GM21576 (cell line): ENCODE data around the gene CALHM6.
A peak's percentile ranks its signal among the peaks of the same experiment; 100 is the strongest.
"Not testable (repeated sequence)": the region's sequence is repeated elsewhere in the genome, so short reads cannot be mapped to it uniquely, and the experiment has no call there.

Experiments used
- ATAC-seq: cut with Tn5 transposase; IDR thresholded peaks from one replicate; pipeline ENCODE4 v1.9.1; 2021; ENCODE audit warnings: mild to moderate bottlenecking, moderate library complexity; ENCODE audit not compliant: unreplicated experiment

Gene CALHM6

DNA sequence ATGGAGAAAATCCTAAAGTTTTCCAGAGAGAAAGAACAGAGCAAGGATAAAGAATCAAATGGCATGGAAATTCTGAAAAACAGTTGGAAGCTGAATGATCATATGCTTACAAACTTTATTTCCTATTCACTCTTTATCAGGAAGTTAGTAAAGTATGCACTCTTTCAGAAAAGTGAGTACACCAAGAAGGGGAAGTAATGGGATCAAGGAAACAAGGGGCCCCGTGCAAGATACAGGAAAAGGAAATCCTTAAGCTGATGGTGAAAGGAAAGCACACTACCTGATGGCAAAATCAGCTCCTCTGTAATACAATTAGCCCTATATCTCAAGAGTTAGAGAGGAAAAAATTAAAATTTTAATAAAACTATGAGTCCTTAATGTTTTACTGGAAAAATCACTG is 14.0 kb downstream of the CALHM6 start:
- no peak for ATAC-seq

DNA sequence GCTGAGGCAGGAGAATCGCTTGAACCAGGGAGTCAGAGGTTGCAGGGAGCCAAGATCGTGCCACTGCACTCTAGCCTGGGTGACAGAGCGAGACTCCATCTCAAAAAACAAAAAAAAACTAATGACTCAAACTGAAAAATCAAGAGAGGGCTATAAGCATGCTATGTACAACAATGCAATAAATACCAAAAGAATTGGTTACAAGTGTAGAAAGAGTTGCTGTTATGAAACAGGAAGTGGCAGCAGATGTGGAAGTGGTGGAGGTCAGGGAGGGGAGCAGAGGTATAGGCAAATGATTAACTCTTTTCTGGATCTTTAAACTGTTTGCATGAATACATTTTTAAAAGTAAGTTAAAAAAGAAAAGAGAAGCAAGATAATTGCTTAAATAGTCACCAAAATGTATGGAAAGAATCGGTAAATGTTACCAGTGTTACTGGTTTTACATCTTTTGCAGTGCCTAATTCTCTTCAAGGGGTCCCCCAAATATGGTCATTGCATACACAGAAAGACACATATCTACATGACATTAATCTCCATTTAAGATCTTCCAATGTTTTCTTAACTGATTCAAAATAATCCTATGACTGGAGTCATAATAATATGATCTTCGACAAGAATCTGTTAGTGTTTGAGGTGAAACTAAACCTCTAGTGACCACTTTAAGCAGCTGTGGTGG is 15.0 kb downstream of the CALHM6 start:
- ATAC-seq = peak; percentile 100

DNA sequence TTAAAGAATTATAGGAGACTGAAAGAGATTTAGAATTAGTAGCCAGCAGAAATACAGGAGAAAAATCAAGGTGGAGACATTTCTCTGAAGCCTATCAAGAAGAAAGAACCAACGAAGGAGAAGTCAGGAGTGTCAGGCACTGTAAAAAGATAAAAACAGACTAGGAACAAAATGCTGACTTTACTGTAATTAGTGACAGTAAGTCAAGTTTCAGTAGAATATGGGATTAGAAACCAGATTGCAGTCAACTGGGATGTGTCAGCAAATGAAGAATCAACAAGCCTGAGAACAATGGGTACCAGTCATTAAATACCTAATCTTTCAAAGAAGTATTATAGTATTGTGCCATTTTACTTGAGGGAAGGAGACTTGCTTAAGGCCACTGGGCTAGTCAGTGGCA is 21.6 kb downstream of the CALHM6 start:
- no peak for ATAC-seq

DNA sequence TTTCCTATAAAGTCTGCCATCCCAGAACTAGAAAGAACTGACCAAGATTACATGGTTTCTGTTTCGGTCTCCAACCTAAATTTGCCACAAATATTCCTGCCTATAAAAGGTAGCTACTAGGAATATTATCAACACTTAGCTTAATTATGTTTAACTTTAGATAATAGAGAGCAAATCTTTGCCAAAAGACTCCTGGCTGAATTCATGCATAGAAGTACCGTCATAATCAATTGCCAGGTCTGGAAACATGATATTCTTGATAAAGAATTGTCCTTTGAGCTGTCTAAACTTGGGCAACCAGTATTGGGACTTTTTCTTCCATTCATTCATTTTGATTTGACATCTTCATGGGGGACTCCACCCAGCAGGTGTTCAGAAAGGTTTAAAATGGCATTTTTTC is 22.4 kb downstream of the CALHM6 start:
- no peak for ATAC-seq

DNA sequence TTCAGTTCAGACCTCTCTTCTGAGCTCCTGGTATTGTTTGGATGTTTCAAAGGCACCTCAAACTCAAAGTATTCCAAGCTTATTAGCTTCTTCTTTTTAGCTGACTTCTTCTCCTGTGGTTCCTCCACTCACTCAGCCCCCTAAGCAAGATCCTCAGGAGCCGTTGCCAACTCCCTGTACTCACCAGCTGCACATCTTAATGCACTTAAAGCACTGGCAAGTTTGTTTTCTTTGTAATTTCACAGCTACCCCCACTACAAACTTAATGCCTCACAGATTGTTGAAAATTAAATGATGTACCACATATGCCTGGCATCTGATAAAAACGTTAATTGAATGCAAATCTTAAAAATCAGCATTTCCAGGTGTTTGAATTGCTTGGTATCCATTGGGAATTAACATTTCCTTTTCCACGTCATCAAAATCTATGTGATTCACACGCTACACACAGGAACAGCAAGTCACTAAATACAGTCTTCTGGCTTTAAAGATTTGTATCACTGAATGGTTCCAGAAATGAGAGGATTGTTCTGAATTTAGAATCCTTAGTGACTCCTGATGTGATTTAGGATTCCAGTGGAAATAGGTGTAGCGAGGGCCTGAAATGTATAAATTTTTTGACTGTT is 24.5 kb downstream of the CALHM6 start:
- ATAC-seq = no peak

DNA sequence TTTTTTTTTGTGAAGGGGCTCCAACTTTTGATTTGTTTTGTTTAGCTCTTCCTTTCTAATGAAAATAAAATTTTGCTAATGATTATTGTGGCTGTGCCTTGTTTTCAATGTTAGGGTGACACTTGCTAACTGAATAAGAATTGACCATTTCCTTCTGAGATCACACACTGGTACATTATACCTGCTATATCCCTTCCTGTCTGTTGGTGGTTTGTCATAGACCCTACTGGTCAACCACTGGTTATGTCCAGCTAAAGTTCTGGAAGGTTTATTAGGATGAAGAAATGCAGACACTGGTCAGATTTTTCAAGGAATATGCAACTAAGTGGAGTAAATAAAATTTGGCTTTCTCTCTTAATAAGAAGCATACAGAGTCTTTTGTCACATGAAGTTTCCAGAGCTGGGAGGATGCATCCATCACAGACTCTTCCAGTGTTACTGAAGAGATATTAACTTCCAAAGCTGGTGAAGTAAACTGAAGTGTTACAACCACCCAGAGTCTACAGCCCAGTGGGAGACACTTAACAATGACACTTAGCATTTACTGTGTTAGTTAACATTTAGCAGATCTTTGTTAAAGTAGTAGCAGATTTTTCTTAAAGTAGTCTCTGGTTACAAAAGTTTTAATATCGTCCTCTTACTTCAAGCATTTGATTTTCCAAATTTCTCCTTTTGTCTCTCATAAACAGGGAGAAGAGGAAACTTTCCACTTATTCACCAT is 30.6 kb downstream of the CALHM6 start:
- ATAC-seq = no peak

DNA sequence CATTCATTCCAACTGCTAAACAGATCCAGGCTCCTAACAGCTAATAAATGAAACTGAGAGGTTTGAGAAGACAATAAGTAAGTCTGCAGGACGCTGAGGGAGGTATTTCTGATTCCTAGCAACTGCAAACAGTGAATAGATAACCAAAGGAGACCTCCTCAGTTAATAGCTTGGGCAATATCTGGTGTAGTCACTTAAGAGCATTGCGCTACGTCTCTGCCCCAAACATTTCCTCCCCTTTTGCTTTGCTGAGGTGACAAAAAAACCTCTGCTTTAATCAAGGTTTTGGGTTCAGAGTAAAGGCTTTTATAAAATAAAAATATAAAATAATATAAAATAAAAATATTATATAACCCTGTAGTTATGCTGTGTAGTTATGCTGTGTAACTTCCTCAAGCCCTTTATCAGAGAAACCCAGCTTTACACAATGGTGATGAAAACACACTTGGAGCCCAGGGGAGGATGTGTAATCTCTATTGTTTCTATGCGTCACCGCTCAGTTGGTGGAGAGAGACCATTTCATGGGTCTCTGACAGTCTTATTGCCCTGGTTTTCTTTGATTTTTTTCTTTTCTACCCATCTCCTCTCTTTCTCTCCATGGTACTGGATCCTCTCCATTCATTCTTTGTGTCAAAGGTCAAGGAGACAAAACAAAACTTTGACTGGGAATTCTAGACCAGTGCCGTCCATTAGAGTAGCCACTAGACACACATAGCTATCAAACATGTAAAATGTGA is 31.3 kb downstream of the CALHM6 start:
- ATAC-seq = no peak

DNA sequence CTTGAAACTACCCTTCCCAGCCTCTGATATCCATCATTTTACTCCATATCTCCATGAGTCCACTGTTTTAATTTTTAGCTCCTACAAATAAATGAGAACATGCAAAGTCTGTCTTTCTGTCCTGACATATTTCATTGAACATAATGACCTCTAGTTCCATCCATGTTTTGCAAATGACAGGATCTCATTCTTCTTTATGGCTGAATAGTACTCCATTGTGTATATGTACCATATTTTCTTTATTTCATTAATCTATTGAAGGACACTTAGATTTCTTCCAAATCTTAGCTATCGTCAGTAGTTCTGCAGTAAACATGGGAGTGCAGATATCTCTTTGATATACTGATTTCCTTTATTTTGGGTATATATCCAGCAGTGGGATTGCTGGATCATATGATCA is 34.0 kb downstream of the CALHM6 start:
- ATAC-seq = not testable (repeated sequence)

DNA sequence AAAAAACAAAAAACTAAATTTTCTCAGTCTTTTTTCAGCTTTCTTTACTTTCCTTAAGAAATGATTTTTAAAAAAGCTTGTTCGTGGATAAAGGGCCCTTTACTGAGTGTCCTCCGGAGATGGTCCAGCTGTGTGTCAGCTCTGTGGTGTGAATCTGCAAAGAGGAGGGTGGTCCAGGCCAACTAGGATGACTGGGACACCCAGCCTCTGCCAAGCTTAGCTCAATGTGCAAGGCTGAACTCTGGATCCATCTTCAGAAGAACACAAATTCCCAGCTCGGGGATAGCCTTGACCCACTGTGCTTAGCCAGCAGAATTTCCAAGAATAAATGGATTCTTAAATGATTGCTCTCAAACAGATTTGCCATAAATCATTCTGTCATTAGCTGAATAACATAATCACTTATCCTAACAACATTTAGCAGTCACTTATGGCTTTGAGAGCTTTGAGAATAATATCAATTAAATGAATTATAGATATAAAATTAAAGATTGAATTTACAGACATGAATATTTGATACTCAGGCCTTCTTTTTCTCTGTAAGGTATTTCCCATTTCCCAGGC is 36.0 kb downstream of the CALHM6 start:
- no peak for ATAC-seq

DNA sequence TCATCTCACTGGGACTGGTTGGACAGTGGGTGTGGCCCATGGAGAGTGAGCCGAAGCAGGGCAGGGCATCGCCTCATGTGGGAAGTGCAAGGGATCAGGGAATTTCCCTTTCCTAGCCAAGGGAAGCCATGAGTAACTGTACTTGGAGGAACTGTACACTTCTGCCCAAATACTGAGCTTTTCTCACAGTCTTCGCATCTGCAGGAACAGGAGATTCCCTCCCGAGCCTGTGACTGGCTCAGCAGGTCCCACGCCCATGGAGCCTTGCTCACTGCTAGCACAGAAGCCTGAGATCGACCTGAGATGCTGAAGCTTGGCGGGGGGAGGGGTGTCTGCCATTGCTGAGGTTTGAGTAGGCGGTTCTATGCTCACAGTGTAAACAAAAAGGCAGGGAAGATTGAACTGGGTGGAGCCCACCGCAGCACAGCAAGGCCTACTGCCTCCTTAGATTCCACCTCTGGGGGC is 39.8 kb downstream of the CALHM6 start:
- ATAC-seq = no peak

DNA sequence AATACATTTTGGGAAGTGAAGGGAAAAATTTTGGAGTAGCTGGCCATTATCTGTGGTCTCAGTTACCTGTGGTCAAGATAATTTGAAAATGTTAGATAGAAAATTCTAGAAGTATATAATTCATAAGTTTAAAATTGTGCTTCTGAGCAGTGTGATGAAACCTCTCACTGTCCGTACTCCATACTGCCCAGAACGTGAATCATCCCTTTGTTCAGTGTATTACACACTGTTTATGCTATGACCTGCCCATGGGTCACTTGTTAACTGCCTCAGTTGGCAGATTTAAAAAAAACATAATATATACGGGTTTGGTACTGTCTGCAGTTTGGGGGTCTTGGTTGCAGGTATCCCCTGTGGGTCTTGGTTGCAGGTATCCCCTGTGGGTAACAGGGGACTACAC is 46.1 kb downstream of the CALHM6 start:
- ATAC-seq = no peak

DNA sequence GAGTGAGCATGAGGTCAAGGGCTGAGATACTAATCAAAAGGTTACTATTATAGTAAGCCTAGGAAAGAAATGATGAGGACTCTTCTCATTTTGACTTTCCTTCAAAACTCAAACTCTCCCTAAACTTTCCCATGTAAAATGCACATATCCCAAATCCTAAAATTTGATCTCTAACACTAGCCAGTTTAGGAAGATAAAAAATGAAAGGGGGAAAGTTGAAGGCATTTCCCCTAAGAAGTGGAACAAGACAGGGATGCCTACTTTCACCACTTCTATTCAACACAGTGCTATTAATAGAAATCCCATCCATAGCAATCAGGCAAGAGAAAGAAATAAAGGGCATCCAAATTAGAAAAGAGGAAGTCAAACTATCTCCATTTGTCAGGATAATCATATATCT is 47.4 kb downstream of the CALHM6 start:
- ATAC-seq = no peak

DNA sequence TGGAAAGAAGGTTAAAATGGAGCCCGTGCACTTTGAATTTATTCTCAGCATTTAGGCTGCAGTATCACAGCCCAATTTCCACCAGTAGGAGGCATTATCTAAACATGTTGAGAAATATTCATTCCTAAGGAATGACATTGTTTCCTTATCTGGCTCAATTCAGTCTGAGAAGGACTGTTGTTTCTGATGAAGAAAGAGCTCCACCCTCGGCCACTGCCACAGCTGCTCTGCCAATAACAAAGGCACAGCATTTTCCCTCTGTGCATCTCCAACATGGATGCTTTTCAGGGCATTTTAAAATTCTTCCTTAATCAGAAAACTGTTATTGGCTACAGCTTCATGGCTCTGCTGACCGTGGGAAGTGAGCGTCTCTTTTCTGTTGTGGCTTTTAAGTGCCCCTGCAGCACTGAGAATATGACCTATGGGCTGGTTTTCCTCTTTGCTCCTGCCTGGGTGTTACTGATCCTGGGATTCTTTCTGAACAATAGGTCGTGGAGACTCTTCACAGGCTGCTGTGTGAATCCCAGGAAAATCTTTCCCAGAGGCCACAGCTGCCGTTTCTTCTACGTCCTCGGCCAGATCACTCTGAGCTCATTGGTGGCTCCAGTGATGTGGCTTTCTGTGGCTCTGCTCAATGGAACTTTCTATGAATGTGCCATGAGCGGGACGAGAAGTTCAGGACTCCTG is 50.4 kb downstream of the CALHM6 start, which contains the start of gene CALHM5:
TSS of gene CALHM5 (plus strand) at position 216 of the 687 bp plus-strand sequence. CDS start at position 274, 58 bp downstream.
- ATAC-seq = no peak

DNA sequence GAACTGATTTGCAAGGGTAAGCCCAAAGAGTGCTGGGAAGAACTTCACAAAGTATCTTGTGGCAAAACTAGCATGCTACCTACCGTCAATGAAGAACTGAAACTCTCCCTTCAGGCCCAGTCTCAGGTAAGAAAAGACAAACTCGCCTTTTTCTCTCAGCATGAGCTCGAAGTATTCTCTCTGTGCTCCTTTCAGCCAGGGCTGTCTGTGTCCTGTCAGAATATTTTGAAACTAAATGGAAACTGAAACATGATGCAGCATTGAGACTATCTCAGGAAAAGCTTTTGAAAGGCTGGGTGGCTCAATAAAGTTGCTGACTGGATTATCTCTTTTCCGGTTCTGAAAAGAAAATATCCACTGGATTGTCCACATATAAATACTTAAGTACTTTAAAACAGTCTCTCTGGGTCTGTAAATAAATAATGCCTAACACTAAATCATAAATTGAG is 51.0 kb downstream of the CALHM6 start:
- peak; percentile 93 for ATAC-seq

DNA sequence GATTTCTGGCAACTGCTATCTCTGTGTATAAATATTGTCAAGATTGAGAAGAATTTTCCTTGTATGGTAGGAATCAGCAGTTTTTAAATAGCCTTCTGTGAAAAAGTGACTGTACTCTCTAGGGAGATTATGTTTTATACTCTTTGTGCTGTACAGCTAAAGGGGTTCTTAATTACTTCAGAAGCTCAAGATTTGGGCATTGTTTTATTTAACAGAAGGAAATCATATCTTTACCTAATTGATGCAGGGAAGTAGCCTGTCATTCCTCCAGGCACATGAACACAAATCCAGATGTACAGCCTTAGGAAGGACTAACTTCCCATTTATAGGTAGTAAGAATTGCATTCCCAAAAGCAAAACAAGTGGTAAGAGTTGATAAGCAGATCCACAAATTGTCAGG is 51.6 kb downstream of the CALHM6 start:
- ATAC-seq = no peak
